Smooth muscle cell (in vitro differentiated cells): Measurements from ENCODE around the gene PTGIR. TPM values are rescaled to one million over a fixed set of nuclear protein-coding genes. Genes with fewer than 3 reads are reported as not detected.

Experiments used
- DNase-seq: peaks from one replicate; lab custom pipeline; 2025; ENCODE audit not compliant: unreplicated experiment; lab: John Stamatoyannopoulos, UW
- H2AFZ ChIP-seq: fragments of 200-600 bp; sonication (generic); 2 replicates; pipeline ENCODE4 v1.6.0; 2016; ENCODE audit warnings: antibody characterized with exemption, low read depth, mild to moderate bottlenecking
- H3F3A ChIP-seq: fragments of 200-600 bp; sonication (generic); 2 replicates; pipeline ENCODE4 v1.6.0; 2017; ENCODE audit warnings: antibody characterized with exemption, low read depth
- H3K27ac ChIP-seq: fragments of 200-600 bp; sonication (generic); 2 replicates; pipeline ENCODE4 v1.5.1; 2016; ENCODE audit warnings: low read depth, mild to moderate bottlenecking
- H3K27me3 ChIP-seq: fragments of 200-600 bp; sonication (generic); 2 replicates; pipeline ENCODE4 v1.6.1; 2016; ENCODE audit warnings: low read depth, mild to moderate bottlenecking
- H3K36me3 ChIP-seq: fragments of 200-600 bp; sonication (generic); 2 replicates; pipeline ENCODE4 v1.5.1; 2016; ENCODE audit warnings: low read depth
- H3K4me1 ChIP-seq: fragments of 200-600 bp; sonication (generic); 2 replicates; pipeline ENCODE4 v1.5.1; 2016; ENCODE audit warnings: low read depth
- H3K4me2 ChIP-seq: fragments of 200-600 bp; sonication (generic); 2 replicates; pipeline ENCODE4 v1.6.0; 2016; ENCODE audit warnings: mild to moderate bottlenecking
- H3K4me3 ChIP-seq: fragments of 200-600 bp; sonication (generic); 2 replicates; pipeline ENCODE4 v1.5.1; 2016; ENCODE audit warnings: mild to moderate bottlenecking
- H3K79me2 ChIP-seq: fragments of 200-600 bp; sonication (generic); 2 replicates; pipeline ENCODE4 v1.6.0; 2016; ENCODE audit warnings: low read depth, mild to moderate bottlenecking
- H3K9ac ChIP-seq: fragments of 200-600 bp; sonication (generic); 2 replicates; pipeline ENCODE4 v1.6.0; 2016; ENCODE audit warnings: low read depth
- H3K9me3 ChIP-seq: fragments of 200-600 bp; sonication (generic); replicated peaks from 2 replicates; pipeline ENCODE4 v1.5.1; 2016; ENCODE audit warnings: low read depth
- H4K20me1 ChIP-seq: fragments of 200-600 bp; sonication (generic); 2 replicates; pipeline ENCODE4 v1.6.0; 2016; ENCODE audit warnings: low read depth
- CTCF ChIP-seq: fragments of 200-600 bp; sonication (generic); IDR thresholded peaks from 2 replicates; pipeline ENCODE4 v1.5.1; 2017; ENCODE audit warnings: borderline replicate concordance, mild to moderate bottlenecking, antibody characterized with exemption; ENCODE audit not compliant: insufficient read depth, poor library complexity, severe bottlenecking
- WGBS: methylation state at CpG from one replicate; pipeline ENCODE4 v1.1.7; 2016; ENCODE audit warnings: low lambda C conversion rate; 5-methylcytosine and 5-hydroxymethylcytosine counted together
- polyA plus RNA-seq: library from polyadenylated mRNA; unstranded; fragments of >200 nt; fragmentation: Nextera tagmentation; extraction: Ambion mirVana; gene quantifications from 2 replicates; pipeline ENCODE4 v1.2.1, GENCODE V29; 2016
- total RNA-seq: library from RNA; depleted of rRNA; stranded (reverse); fragments of >200 nt; gene quantifications from 2 replicates; pipeline ENCODE4 v1.2.3, GENCODE V29; 2014

PTGIR gene
- total and polyA plus RNA-seq, 2 experiments from 2014 or later: 0.09 to 0.81 TPM

- H3K4me2 ChIP-seq: no peak overlapping the region
- H4K20me1 ChIP-seq: peaks cover 45% of the 10 kb centered on the region
- no peak for DNase-seq
- no peak overlapping the region for H2AFZ ChIP-seq
- H3K27ac ChIP-seq: no peak overlapping the region
- no peaks in the 10 kb centered on the region for H3K27me3 ChIP-seq
- TF ChIP-seq CTCF: no peak
- WGBS: 98% methylated on average over 27 of the region's 27 CpGs
- H3F3A ChIP-seq: peaks cover 3% of the 10 kb centered on the region
- H3K79me2 ChIP-seq: peaks cover 25% of the 10 kb centered on the region
- no peak overlapping the region for H3K4me3 ChIP-seq
- H3K36me3 ChIP-seq: no peaks in the 10 kb centered on the region
- H3K9me3 ChIP-seq: no peaks in the 10 kb centered on the region
- H3K9ac ChIP-seq: no peak overlapping the region
- no peaks in the 10 kb centered on the region for H3K4me1 ChIP-seq
Measured at GRCh38 chr19:46608581-46609345, 16.1 kb downstream of the PTGIR start.

DNA sequence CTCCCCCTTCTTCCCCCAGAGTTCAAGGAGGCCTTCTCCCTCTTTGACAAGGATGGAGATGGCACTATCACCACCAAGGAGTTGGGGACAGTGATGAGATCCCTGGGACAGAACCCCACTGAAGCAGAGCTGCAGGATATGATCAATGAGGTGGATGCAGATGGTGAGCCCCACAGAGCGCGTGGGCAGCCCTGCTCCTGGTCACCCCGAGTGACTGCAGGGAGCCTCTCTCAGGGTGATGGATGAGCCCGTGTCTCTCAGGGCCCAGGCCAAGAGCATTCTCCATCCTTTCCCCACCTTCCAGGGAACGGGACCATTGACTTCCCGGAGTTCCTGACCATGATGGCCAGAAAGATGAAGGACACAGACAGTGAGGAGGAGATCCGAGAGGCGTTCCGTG, 16.7 kb downstream of the PTGIR start:
- peaks cover 51% of the 10 kb centered on the region for H4K20me1 ChIP-seq
- no peaks in the 10 kb centered on the region for H3K36me3 ChIP-seq

GRCh38 chr19:46607448-46607841, 17.4 kb downstream of the PTGIR start:
- WGBS: 97% methylated on average over 7 of the region's 12 CpGs
- DNase-seq: no peak
- Histone ChIP-seq H4K20me1 (peaks cover 58% of the 10 kb centered on the region), H3K79me2 (peaks cover 38% of the 10 kb centered on the region), H3K4me1 (peaks cover 13% of the 10 kb centered on the region), H2AFZ (no peak overlapping the region), H3K36me3 (no peaks in the 10 kb centered on the region), H3K9ac (no peak overlapping the region), H3K27me3 (no peaks in the 10 kb centered on the region), H3K4me3 (no peak overlapping the region), H3K9me3 (no peaks in the 10 kb centered on the region), H3F3A (peaks cover 3% of the 10 kb centered on the region), H3K27ac (no peak overlapping the region), H3K4me2 (no peak overlapping the region)
- TF ChIP-seq CTCF: no peak

More for the DNA sequence above, 16.7 kb downstream of the PTGIR start:
- Histone ChIP-seq H3K4me2 (no peak overlapping the region), H3F3A (peaks cover 3% of the 10 kb centered on the region), H3K9ac (no peak overlapping the region), H3K4me1 (peaks cover 6% of the 10 kb centered on the region), H2AFZ (no peak overlapping the region), H3K27me3 (no peaks in the 10 kb centered on the region), H3K9me3 (no peaks in the 10 kb centered on the region), H3K79me2 (peaks cover 31% of the 10 kb centered on the region), H3K4me3 (no peak overlapping the region), H3K27ac (no peak overlapping the region)
- no peak for DNase-seq
- TF ChIP-seq CTCF: no peak
- 98% methylated on average over 9 of the region's 9 CpGs for WGBS
